GM13977 (cell line): Measurements from ENCODE around the gene SLC25A38.

ENCODE experiments used
- DNase-seq: peaks from one replicate; pipeline ENCODE4 v3.0.0; 2012; ENCODE audit warnings: low spot score
- in situ Hi-C: fragments of 300-500 bp; cut with MboI; formaldehyde crosslinking; loops from one replicate; pipeline ENCODE4 v1.12.0; 2022; ENCODE audit warnings: low sequenced_read_pairs, low pct_unique_long_range_greater_than_20kb, mixed read lengths, inconsistent platforms; ENCODE audit not compliant: unreplicated experiment
- TF ChIP-seq, protein P1 (sequence below): IDR thresholded peaks from 2 replicates; pipeline ENCODE4 v1.5.1; 2012; ENCODE audit warnings: mild to moderate bottlenecking, control low read depth; ENCODE audit not compliant: insufficient read depth; ENCODE audit errors: extremely low read depth, missing control alignments

Gene SLC25A38

DNA sequence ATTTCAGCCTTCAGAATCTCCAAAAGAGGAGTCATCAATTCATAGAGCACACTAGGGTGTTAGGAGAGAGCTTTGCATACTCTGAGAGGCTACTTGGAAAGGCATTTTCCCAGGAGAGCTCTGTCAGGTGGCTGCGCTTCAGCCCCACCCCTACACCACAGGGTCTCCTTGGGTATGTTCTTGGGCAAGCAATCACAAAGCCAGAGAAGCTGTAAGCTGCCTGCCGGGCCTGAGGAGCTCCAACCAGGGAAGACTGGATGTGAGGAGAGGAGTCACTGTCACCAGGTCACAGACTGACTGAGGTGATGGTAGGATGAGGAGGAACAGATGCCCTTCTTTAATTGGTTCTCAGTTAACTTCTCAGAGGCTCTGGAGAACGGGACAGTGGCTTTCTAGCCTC, 13.5 kb downstream of the SLC25A38 start:
- in situ Hi-C loops = loop anchor here (25.0 kb wide), 1 partner anchor 209 kb away; the partner anchor contains the start of gene XIRP1
- TF ChIP-seq, protein P1, sequence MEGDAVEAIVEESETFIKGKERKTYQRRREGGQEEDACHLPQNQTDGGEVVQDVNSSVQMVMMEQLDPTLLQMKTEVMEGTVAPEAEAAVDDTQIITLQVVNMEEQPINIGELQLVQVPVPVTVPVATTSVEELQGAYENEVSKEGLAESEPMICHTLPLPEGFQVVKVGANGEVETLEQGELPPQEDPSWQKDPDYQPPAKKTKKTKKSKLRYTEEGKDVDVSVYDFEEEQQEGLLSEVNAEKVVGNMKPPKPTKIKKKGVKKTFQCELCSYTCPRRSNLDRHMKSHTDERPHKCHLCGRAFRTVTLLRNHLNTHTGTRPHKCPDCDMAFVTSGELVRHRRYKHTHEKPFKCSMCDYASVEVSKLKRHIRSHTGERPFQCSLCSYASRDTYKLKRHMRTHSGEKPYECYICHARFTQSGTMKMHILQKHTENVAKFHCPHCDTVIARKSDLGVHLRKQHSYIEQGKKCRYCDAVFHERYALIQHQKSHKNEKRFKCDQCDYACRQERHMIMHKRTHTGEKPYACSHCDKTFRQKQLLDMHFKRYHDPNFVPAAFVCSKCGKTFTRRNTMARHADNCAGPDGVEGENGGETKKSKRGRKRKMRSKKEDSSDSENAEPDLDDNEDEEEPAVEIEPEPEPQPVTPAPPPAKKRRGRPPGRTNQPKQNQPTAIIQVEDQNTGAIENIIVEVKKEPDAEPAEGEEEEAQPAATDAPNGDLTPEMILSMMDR = no peak
- no peak for DNase-seq

DNA sequence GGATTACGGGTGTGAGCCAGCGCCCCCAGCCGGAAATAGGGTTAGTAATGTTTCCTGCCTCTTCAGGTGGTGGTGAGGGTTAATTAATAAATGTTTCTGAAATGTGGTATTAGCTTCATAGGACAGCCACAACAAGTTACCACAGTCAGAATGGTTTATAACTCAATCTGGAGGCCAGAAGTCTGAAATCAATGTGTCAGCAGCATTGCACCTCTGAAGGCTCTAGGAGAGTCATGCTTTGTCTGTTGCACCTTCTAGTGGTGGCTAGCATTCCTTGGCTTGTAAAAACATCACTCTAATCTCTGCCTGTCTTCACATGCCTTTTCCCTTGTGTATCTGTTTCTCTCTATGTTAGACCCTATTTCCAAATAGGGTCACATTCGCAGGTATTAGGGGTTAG, 15.5 kb downstream of the SLC25A38 start:
- TF ChIP-seq, protein P1 = no peak
- in situ Hi-C loops = loop anchor here (25.0 kb wide), 1 partner anchor 211 kb away; the partner anchor contains the start of gene XIRP1
- no peak for DNase-seq

DNA sequence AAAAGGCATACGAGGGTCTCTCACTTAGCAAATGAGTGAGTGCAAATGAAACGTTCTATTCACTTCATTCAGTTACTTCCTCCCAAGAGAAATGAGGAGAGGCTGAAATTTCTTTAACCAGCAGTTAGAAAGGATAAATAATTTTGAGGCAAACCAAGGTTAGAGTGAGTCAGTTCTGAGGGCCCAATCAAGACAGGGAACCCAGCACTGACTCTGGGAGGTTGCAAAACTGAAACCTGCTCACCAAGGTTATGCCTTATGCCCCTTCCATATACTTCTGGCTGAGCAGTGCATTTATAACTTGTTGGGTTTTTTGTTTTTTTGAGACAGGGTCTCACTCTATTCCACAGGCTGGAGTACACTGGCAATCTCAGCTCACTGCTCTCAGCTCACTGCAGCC, 18.8 kb downstream of the SLC25A38 start:
- TF ChIP-seq, protein P1 = no peak
- in situ Hi-C loops = no loop called here
- no peak for DNase-seq

DNA sequence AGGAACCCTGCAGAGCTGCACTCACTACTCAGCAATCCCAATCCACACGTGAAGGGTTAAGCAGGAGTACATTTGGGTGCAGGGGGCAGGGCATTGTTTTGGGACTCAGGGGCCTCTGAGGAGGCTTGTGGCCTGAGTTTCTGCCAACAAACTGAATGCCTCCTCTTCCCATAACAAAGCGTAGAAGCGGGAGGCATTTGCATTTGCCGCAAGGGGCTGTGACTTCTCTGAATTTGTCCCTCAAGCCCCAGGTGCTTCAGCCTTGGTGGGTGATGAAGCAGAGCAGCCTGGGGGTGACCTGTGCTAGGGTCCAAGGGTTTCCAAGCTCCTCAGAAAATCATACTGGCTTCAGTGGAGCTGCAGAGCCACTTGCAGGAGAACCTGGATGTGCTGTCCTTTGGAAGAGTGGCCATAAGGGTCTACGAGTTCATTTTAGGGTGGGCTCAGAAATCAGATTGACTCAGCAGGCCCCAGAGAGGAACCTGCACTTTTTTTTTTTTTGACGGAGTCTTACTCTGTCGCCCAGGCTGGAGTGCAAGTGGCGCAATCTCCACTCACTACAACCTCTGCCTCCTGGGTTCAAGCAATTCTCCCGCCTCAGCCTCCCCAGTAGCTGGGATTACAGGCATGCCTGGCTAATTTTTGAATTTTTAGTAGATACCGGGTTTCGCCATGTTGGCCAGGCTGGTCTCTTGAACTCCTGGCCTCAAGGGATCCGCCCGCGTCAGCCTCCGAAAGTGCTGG, 21.9 kb downstream of the SLC25A38 start:
- DNase-seq = no peak
- in situ Hi-C loops = no loop called here
- TF ChIP-seq, protein P1 = no peak

DNA sequence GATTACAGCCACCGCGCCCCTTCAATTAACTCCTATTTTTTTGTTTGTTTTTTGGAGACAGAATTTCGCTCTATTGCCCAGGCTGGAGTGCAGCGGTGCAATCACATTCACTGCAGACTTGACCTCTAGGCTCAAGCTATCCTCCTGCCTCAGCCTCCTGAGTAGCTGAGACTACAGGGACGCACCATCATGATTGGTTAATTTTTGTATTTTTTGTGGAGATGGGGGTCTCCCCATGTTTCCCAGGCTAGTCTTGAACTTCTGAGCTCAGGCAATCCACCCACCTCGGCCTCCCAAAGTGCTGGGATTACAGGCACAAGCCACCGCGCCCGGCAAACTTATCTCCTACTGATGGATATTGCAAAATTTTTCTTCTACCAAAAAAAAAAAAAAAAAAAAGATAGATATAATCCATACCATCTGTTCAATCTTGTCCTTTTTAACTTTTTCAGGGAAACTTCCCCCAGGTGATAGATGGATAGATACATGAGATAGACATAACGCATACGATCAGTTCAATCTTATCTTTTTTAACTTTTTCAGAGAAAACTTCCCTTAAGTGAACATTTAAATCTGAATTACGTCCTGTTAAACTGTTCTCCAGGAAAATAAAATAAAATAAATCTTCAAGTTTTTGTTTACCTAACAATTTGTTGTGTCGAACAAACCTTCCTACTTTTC, 22.7 kb downstream of the SLC25A38 start:
- in situ Hi-C loops = no loop called here
- TF ChIP-seq, protein P1 = no peak
- no peak for DNase-seq

DNA sequence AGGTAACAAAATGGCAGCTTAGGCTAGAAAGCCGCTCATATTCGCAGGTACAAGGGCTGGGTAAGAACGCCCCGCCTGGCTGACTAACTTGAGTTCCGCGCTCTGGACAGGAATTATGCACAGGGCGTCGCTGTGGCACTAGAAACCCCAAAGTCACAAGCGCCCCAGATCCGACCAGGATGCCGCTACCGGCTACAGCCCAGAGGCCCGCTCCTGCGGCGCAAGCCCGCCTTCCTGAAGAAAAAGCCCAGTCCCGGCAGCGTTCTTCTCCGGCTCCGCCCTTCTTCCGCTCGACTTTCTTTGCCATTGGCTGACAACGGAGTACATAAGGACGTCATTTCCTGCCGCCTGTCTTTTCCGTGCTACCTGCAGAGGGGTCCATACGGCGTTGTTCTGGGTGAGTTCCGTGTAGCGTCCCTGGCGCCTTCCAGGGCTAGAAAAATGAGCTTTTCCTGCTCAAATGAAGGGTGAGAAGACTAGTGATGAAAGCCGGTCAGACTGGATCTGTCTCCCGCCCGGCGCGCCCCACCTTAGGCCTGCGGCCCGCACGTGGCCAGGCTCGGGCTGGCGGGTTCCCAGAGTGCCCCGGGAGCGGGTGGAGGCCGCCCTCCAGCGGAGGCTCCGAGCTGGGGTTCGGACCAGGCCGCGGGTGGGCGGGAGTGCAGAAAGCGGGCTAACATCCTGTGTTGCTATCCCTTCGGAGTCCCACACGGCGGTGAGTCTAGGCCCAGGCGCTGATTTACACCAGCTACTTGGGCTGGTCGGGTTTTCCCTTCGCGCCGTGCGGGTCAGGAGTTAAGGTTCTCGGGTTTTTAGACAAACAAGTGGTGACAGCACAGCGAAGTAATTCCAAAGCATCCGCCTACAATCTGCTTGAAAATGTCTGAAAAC, 23.4 kb downstream of the SLC25A38 start, which contains the start of gene RPSA:
Gene RPSA (plus strand): TSS at position 353 of the 891 bp plus-strand sequence. CDS start 934 bp downstream, outside the sequence.
- TF ChIP-seq, protein P1 = peak; percentile 64
- peak; percentile 96 for DNase-seq
- in situ Hi-C loops = no loop called here
